Measurements from ENCODE around the gene CLDN9.
A peak's percentile ranks its signal among the peaks of the same experiment; 100 is the strongest.

The CLDN9 gene

GRCh38 chr16:2996298-2996697, 16.4 kb upstream of the CLDN9 start:
- no peak for DNase-seq (ENCODE audit: low spot score)

DNA sequence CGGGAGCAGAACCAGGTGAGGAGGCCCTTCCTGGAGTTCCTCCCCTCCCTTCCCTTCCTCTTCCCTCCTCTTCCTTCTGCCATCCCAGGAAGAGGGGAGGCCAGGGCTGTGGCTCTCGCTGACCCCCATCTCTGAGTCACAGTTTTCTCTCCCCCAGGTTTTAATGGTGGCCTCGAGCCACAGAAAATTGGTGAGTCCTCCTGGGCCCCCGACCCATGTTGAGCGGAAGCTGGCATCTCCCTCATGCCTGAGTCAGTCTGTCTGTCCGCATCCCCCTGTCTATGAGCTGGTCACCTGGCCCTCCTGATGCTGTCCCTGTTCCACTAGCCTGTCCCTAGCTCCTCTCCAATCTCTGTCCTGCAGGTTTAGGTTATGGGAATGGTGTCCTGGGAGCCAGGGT, 12.8 kb upstream of the CLDN9 start:
- DNase-seq (ENCODE audit: low spot score), result no peak

DNA sequence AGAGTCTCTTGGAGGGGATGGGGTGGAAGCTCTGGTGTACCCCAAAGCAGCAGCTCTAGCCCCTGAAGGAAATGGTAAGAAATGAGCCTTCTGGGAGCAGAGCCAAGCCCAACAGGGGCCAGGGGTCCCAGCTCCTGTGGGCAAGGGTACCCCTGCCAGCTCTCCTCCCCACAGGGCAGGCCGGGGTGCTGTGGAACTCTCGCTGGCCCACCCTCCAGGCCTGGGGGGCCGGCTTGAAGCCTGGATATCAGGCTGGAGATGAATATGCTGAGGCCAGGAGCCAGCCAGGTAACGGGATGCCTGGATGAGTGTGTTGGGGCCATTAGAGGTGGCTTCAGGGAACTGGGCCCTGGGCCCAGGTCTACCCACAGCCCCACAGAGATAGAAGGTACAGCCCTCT, 12.2 kb upstream of the CLDN9 start:
- no peak for DNase-seq (ENCODE audit: low spot score)

DNA sequence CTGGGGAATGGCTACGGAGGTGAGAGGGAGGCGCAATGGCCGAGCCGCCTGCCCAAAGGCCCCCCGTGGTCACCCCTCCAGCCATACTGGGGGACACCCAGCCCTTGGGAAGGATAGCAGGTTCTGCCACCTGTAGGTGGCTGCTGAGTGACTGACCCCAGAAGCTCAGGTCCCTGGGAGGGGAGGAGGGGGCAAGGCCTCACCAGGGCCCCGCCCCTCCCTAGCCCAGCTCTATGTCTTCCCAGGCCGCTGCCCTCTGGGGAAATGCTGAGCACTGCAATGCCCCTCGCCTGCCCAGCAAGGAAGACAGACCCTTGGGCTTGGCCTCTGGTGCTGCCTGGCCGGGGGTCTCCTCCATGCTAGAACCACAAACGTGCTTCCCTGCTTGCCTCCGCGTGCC, 11.4 kb upstream of the CLDN9 start:
- DNase-seq (ENCODE audit: low spot score), result no peak

DNA sequence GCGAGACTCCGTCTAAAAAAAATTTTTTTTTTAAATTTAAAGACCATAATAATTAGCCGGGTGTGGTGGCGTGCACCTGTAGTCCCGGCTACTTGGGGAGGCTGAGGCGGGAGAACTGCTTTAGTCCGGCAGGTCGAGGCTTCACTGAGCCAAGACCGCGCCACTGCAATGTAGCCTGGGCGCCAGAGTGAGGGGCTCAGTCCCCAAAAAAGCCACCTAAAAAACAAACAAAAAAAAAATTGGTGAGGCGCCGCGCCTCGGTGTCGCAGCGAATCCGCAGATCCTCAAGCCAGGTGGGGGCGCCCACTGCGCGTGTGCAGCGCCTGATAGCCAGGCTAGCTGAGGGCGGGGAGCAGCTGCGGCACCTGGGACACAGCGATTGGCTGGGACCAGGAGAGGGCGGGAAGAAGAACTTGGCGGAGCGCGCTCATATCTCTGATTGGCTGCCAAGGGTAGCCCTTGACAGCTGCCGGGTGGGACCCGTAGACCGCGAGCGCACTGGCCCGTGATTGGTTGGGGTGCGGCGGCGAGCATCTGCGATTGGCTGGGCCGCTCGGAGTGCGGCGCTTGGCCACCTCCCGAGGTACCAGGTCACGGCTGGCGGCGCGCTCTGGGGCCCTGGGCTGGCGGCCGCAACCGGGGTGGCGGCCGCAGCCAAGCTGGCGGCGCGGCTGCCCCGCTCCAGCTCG, 9.0 kb upstream of the CLDN9 start:
- peak; percentile 99 for DNase-seq (ENCODE audit: low spot score)

DNA sequence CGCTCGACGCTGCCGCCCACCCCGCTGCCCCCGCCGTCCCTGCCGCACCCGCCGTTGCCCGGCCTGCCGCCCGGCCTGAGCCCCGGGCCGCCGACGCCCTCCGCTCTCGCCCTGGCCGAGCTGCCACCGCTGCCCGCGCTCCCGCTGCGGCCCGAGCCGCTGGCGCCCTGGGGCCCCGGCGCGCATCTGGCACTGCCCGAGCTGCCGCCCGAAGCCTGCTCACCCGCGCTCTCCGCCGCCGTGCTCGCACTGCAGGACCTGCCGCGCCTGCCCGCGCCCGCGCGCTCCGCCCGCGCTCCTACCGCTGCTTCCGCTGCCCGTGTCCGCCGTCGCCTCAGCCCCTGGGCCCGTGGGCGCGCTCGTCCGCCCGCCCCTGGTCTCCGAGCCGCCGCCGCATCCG, 8.4 kb upstream of the CLDN9 start:
- DNase-seq (ENCODE audit: low spot score), result peak; percentile 46

DNA sequence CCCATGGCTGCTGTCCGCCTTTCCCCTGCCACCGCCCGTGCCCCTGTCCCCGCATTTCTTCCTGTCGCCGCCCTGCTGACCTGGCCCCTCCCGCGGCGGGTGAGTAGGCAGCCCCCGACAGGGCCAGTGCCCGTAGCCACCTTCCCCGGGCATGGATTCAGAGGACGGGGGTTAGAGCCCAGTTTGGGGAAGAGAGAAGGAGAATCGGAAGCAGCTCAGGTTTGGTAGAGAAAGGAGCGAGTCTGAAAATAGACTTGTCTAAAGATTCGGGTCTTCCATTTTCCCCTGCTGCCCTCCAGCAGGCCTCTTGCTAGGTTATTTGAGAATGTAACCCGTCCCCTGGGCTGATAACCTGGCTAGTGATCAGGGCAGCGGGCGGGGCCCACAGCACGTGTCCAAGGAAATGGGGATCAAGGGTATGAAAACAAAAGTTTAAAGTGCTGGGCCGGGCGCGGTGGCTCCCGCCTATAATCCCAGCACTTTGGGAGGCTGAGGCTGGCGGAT, 7.9 kb upstream of the CLDN9 start:
- DNase-seq (ENCODE audit: low spot score), result no peak

GRCh38 chr16:3007059-3007956, 5.4 kb upstream of the CLDN9 start:
- DNase-seq (ENCODE audit: low spot score), result no peak

- DNase-seq (ENCODE audit: low spot score), result no peak
Observed at GRCh38 chr16:3007957-3008689, 4.6 kb upstream of the CLDN9 start.

DNA sequence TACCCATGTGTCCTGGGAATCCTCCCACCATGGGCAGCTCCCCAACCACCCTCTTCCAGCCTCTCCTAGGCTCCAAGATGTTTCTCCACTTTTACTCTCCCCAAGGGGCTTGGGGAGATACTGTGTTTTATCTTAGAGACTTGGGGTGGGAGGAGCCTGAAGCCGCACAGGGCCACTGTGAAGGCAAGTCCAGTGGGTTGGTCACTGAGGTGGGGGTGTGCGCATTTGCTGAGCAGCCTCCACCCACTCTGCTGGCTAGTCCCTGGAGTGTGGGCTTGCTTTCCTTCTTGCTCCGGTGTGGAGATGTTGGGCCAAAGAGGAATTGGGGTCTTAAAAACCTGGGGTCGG, 4.1 kb upstream of the CLDN9 start:
- no peak for DNase-seq (ENCODE audit: low spot score)

DNA sequence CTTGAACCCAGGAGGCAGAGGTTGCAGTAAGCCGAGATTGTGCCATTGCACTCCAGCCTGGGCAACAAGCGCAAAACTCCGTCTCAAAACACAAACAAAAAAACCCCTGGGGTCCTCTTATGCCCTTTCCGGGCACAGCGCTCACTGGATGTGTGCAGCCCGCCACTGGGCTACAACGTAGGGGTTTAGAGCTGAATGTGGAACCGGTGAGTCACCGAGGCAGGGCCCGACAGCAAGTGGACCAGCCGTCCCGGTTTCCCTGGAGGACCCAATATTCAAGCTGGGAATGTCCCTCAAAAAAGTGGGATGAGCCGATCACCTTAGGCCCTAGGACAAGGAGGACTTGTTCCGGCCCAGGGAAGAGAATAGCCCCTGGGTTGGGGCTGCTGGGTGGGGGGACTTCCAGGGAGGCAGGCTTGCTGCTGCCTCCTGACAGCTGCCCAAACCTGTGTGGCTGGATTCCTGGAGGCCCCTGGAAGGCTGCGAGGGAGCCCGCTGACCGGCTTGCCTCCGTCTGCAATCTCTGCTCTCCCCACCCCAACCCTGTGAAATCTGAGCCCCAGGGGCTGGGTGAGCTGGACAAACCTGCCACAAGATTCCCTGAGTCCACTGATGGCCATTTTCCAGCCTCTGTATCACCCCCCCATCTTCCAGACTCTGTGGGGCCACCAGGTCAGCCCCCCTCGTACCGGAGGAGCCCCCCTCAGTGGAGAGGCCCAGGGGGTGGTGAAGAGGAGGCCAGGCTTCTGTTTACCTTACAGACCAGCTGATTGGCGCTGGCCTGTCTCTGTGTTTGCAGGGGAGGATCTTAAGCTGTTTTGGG, 2.9 kb upstream of the CLDN9 start:
- DNase-seq (ENCODE audit: low spot score), result no peak

DNA sequence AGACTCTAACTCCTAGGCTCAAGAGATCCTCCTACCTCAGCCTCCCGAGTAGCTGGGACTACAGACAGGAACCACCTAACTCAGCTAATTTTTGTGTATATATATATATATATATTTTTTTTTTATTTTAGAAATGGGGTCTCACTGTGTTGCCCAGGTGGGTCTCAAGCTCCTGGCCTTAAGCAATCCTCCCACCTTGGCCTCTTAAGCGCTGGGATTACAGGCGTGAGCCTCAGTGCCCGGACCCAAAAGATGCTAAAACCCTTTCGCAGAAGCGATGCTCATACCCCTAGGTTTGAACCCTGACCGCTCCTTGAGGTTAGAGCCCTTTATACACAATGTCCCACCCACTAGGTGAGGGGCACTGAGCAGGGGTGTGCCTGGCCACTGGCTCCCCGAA, 2.2 kb upstream of the CLDN9 start:
- DNase-seq (ENCODE audit: low spot score), result no peak

GRCh38 chr16:3012246-3012645, 477 bp upstream of the CLDN9 start:
- DNase-seq (ENCODE audit: low spot score), result no peak

- DNase-seq (ENCODE audit: low spot score), result no peak
Observed at GRCh38 chr16:3013491-3013951, 798 bp downstream of the CLDN9 start.

DNA sequence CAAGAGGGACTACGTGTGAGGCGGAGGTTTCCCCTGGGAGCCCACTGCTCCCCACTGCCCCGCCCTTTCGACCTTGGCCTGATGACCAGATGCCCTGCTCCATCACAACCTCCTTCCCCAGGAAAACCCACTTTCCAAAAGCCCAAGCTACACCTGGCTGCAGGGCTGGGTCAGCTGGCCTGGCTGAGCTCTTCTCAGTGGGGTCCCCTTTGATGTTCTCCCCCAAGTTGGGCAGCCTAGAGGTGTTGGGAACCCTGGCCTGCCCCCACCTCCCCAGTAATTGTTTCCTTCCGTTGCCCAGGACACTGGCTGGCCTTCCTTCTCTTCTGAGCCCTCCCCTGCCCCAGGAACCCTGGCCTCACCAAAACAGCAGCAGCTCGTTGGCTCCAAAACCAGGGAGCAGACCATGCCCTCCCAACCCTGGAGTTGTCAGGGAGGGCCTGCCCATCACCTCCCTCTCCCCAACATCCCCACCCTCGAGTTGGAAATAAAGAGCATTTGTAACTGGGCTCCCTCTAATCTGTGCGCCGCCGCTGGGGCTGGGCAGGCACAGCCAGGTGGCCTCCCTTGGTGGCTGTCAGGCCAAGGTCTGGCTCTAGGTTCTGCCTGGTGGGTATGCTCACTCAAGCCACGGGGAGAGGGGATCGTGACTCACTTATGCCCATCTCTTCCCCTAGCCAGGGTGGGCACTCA, 1.4 kb downstream of the CLDN9 start:
- no peak for DNase-seq (ENCODE audit: low spot score)

- DNase-seq (ENCODE audit: low spot score), result no peak
Observed at GRCh38 chr16:3014971-3015370, 2.2 kb downstream of the CLDN9 start.

GRCh38 chr16:3015865-3016521, 3.3 kb downstream of the CLDN9 start:
- no peak for DNase-seq (ENCODE audit: low spot score)

DNA sequence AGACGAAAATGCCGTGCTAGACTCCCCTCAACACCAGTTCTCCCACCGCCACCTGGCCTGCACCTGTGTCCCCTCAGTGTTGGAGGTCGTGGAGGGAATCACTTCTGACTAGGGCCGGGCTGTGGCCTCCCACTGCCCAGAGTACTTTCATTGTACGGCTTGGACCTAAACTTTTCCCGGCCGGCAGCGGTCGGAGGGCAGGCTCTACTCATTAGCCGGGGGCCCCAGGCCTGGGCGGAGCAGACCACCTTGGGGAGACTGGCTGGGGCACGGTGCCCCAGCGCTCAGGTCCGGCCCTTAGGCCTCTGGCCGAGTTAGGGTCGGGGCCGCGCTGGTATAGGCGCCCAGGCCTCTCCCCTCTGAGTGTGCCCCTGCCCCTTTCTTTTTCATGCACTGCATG, 4.6 kb downstream of the CLDN9 start:
- DNase-seq (ENCODE audit: low spot score), result no peak

- no peak for DNase-seq (ENCODE audit: low spot score)
Observed at GRCh38 chr16:3017794-3018506, 5.2 kb downstream of the CLDN9 start, which contains the start of gene CLDN6. Gene CLDN6, minus strand, starts transcription at chr16:3018183. Its CDS starts 2,162 bp downstream, at chr16:3016021.
